ENCODE data around the gene KLHL3. TPM values are rescaled to one million over a fixed set of nuclear protein-coding genes. Genes with fewer than 3 reads are reported as not detected.

The KLHL3 gene
- total RNA-seq, 2 donors from 2014 or later, result 3.3 to 5.7 TPM

- H3K4me3 ChIP-seq, result no peak overlapping the region
- H3K27me3 ChIP-seq, result no peaks in the 10 kb centered on the region
- intact Hi-C loops (cut with DNase I), result no loop called here
- no peaks in the 10 kb centered on the region for H3K9me3 ChIP-seq
- H3K36me3 ChIP-seq (replicated peaks in 1 of 2; ENCODE audit: insufficient read depth in 1 of 2, low read depth in 2 of 2), result no peaks in the 10 kb centered on the region
- no peaks in the 10 kb centered on the region for H3K4me1 ChIP-seq
- ATAC-seq (no peak), DNase-seq (no peak)
- 23 to 26% methylated on average over 4 of the region's 4 CpGs for WGBS, 2 donors
- H3K27ac ChIP-seq, result no peak overlapping the region
- TF ChIP-seq POLR2A (IDR thresholded peaks at IDR 0.05), result no peak
- TF ChIP-seq, protein P1, sequence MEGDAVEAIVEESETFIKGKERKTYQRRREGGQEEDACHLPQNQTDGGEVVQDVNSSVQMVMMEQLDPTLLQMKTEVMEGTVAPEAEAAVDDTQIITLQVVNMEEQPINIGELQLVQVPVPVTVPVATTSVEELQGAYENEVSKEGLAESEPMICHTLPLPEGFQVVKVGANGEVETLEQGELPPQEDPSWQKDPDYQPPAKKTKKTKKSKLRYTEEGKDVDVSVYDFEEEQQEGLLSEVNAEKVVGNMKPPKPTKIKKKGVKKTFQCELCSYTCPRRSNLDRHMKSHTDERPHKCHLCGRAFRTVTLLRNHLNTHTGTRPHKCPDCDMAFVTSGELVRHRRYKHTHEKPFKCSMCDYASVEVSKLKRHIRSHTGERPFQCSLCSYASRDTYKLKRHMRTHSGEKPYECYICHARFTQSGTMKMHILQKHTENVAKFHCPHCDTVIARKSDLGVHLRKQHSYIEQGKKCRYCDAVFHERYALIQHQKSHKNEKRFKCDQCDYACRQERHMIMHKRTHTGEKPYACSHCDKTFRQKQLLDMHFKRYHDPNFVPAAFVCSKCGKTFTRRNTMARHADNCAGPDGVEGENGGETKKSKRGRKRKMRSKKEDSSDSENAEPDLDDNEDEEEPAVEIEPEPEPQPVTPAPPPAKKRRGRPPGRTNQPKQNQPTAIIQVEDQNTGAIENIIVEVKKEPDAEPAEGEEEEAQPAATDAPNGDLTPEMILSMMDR (IDR thresholded peaks at IDR 0.05), result no peak
Observed at GRCh38 chr5:137605411-137605810, 130.5 kb downstream of the KLHL3 start.

DNA sequence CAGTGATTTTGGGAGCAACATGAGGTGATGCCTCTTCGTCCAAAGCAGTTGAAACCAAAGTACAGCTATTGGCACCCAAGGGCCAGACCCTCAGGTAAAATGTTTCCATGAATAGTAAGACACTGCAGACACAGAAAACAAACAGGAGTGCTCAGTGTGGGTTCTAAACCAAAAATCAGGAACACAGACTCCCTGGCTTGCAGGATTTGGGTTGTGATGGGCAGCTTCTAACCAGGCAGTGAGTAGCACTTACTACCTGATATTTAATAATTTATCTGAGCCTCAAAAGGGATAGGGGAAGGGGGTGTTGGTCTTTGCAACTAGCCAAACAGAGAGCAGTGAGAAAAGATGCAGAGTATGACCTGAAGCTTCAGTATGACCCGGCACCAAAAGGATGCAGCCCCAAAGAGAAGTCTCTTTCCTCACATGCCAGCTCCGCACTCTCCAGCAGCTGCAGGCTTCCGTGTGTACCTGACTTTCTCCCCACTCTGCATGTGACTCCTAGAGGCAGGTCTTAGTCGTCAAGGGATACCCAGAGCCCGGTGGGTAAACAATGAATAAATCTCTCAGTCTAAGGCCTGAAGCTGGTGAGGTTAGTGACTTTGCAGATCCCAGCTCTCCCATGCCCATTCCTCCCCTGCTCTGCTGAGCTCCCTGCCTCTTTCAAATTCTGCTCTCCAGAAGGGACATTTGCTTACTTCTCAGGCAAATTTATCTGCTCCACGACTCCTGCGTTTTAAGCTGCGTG lies 131.4 kb downstream of the KLHL3 start:
- Histone ChIP-seq H3K9me3 (no peaks in the 10 kb centered on the region), H3K27me3 (no peaks in the 10 kb centered on the region), H3K4me3 (no peak overlapping the region), H3K27ac (no peak overlapping the region), H3K4me1 (no peaks in the 10 kb centered on the region), H3K36me3 (replicated peaks in 1 of 2; ENCODE audit: insufficient read depth in 1 of 2, low read depth in 2 of 2) (no peaks in the 10 kb centered on the region)
- TF ChIP-seq, protein P1 (IDR thresholded peaks at IDR 0.05), result no peak
- TF ChIP-seq POLR2A (IDR thresholded peaks at IDR 0.05), result no peak
- no peak for DNase-seq
- 19 to 25% methylated on average over 9 of the region's 9 CpGs for WGBS, 2 donors
- peak; percentile 35 for ATAC-seq
- intact Hi-C loops (cut with DNase I), result no loop called here

- Histone ChIP-seq H3K4me1 (no peaks in the 10 kb centered on the region), H3K27ac (no peak overlapping the region), H3K27me3 (no peaks in the 10 kb centered on the region), H3K36me3 (replicated peaks in 1 of 2; ENCODE audit: insufficient read depth in 1 of 2, low read depth in 2 of 2) (no peaks in the 10 kb centered on the region), H3K4me3 (no peak overlapping the region), H3K9me3 (no peaks in the 10 kb centered on the region)
- ATAC-seq (no peak), DNase-seq (no peak)
- intact Hi-C loops (cut with DNase I), result no loop called here
- TF ChIP-seq, protein P1 (IDR thresholded peaks at IDR 0.05), result no peak
- TF ChIP-seq POLR2A (IDR thresholded peaks at IDR 0.05), result no peak
- 75 to 86% methylated on average over 1 of the region's 1 CpG for WGBS, 2 donors
Observed at GRCh38 chr5:137603891-137604290, 132.0 kb downstream of the KLHL3 start.

DNA sequence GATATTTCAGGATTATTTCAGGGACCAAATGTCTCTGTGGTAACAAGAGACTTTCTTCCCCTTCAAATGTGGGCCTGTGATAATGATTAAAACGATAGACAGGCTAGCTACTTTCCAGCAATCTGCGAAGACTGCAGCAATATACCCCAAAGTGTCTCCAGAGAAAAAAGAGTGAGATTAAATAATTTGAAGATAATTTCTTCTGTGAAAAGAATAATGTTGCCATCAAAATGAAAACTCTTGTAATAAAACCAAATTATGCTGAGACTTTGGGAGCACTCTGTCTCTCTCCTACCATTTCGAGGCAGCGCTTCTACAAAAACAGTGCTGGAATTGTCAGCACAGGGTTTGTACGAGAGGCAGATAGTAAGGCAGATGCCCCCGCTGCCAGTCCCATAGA lies 132.5 kb downstream of the KLHL3 start:
- ATAC-seq (no peak), DNase-seq (no peak)
- H3K9me3 ChIP-seq, result no peaks in the 10 kb centered on the region
- intact Hi-C loops (cut with DNase I), result no loop called here
- H3K27ac ChIP-seq, result no peak overlapping the region
- TF ChIP-seq, protein P1 (IDR thresholded peaks at IDR 0.05), result no peak
- TF ChIP-seq POLR2A (IDR thresholded peaks at IDR 0.05), result no peak
- no peak overlapping the region for H3K4me3 ChIP-seq
- no peaks in the 10 kb centered on the region for H3K27me3 ChIP-seq
- H3K4me1 ChIP-seq, result no peaks in the 10 kb centered on the region
- H3K36me3 ChIP-seq (replicated peaks in 1 of 2; ENCODE audit: insufficient read depth in 1 of 2, low read depth in 2 of 2), result no peaks in the 10 kb centered on the region
- 90 to 92% methylated on average over 6 of the region's 6 CpGs for WGBS, 2 donors

- H3K4me3 ChIP-seq, result no peak overlapping the region
- H3K27me3 ChIP-seq, result no peaks in the 10 kb centered on the region
- no peak overlapping the region for H3K27ac ChIP-seq
- DNase-seq (no peak), ATAC-seq (no peak)
- intact Hi-C loops (cut with DNase I), result no loop called here
- 93 to 94% methylated on average over 3 of the region's 3 CpGs for WGBS, 2 donors
- no peak for TF ChIP-seq POLR2A (IDR thresholded peaks at IDR 0.05)
- TF ChIP-seq, protein P1 (IDR thresholded peaks at IDR 0.05), result no peak
- no peaks in the 10 kb centered on the region for H3K4me1 ChIP-seq
- H3K36me3 ChIP-seq (replicated peaks in 1 of 2; ENCODE audit: insufficient read depth in 1 of 2, low read depth in 2 of 2), result no peaks in the 10 kb centered on the region
- no peaks in the 10 kb centered on the region for H3K9me3 ChIP-seq
Observed at GRCh38 chr5:137602721-137603273, 133.1 kb downstream of the KLHL3 start.

All from body of pancreas (tissue), 4 donors.